Gastroesophageal sphincter (tissue), 3 donors: ENCODE results near the gene MMP11.

Experiments used
- CTCF ChIP-seq, 4 experiments: fragments of 200-600 bp in 2 of 4; fragments of 450-650 bp in 2 of 4; sonication (generic) in 1 of 4; IDR thresholded peaks; one replicate each; pipeline ENCODE4 v1.5.1; 2017 to 2019; ENCODE audit warnings: antibody characterized with exemption in 4 of 4, mild to moderate bottlenecking in 2 of 4, moderate library complexity in 2 of 4
- POLR2A ChIP-seq, 2 donors: fragments of 450-650 bp; IDR thresholded peaks; one replicate each; pipeline ENCODE4 v1.6.1; 2017; ENCODE audit warnings: antibody characterized with exemption in 2 of 2, mild to moderate bottlenecking in 2 of 2, moderate library complexity in 1 of 2

GRCh38 chr22:23742505-23743264, 30.0 kb upstream of the MMP11 start:
- TF ChIP-seq CTCF (IDR thresholded peaks at IDR 0.05) = no peak
- no peak for TF ChIP-seq POLR2A (IDR thresholded peaks at IDR 0.05)
